Epithelial cell of proximal tubule (primary cell): ENCODE measurements around the gene ZFYVE26. TPM values are rescaled to one million over a fixed set of nuclear protein-coding genes. Genes with fewer than 3 reads are reported as not detected.

Experiments
- DNase-seq: peaks from one replicate; pipeline ENCODE4 v3.0.0-alpha.2; 2011; ENCODE audit warnings: low read depth
- H3K4me3 ChIP-seq: 2 replicates; pipeline ENCODE4 v1.5.1; 2011; ENCODE audit warnings: low read depth, mild to moderate bottlenecking, low read length
- CTCF ChIP-seq: conservative IDR thresholded peaks from 2 replicates; pipeline ENCODE4 v1.5.1; 2012; ENCODE audit warnings: low read depth, mild to moderate bottlenecking, low read length
- total RNA-seq: library from RNA; depleted of rRNA; stranded (reverse); fragments of >200 nt; gene quantifications from 2 replicates; pipeline ENCODE4 v1.2.3, GENCODE V29; 2015

The ZFYVE26 gene
- total RNA-seq, 1 donor from 2014 or later, result 11.9 TPM

GRCh38 chr14:67698179-67698578, 118.2 kb downstream of the ZFYVE26 start:
- no peak overlapping the region for H3K4me3 ChIP-seq
- no peak for DNase-seq
- no peak for TF ChIP-seq CTCF

- TF ChIP-seq CTCF, result no peak
- no peak for DNase-seq
- no peak overlapping the region for H3K4me3 ChIP-seq
Observed at GRCh38 chr14:67697006-67697405, 119.4 kb downstream of the ZFYVE26 start.

Other genes with a start within 250 kb of the ZFYVE26 start
- gene PIGH, start 216.3 kb downstream of the ZFYVE26 start, total RNA-seq, result 13.9 and 19.9 TPM in 2 replicates
- 25.9 TPM in 2 replicates for gene ARG2, start 196.7 kb downstream of the ZFYVE26 start, total RNA-seq
- gene VTI1B, start 142.0 kb downstream of the ZFYVE26 start, total RNA-seq, result 40.4 and 46.2 TPM in 2 replicates
- gene RDH11, start 120.8 kb downstream of the ZFYVE26 start, total RNA-seq, result 76.0 and 101 TPM in 2 replicates
- 0.51 TPM in 1 of 2 replicates, not detected in the other for gene RDH12, start 114.7 kb downstream of the ZFYVE26 start, total RNA-seq
- 6.2 and 6.3 TPM in 2 replicates for gene RAD51B, start 3.2 kb upstream of the ZFYVE26 start, total RNA-seq